SH-SY5Y (cell line): Measurements from ENCODE around the gene CTIF.

Source experiments
- GATA2 ChIP-seq: IDR thresholded peaks from 2 replicates; pipeline ENCODE4 v1.6.1; 2011; ENCODE audit warnings: mild to moderate bottlenecking, low read depth, low read length
- GATA3 ChIP-seq: IDR thresholded peaks from 2 replicates; pipeline ENCODE4 v1.6.1; 2011; ENCODE audit warnings: low read depth, mild to moderate bottlenecking, low read length, moderate library complexity

GRCh38 chr18:48640566-48641270, 101.9 kb downstream of the CTIF start:
- TF ChIP-seq GATA2 (no peak), GATA3 (no peak)
